DOHH2 (cell line): ENCODE data around the gene EGF.

Source experiments
- H3F3A ChIP-seq: fragments of 200-600 bp; sonication (generic), shearing (Covaris generic); 2 replicates; pipeline ENCODE4 v1.6.0; 2016; ENCODE audit warnings: antibody characterized with exemption, mild to moderate bottlenecking; ENCODE audit not compliant: control insufficient read depth, insufficient read depth
- H3K27ac ChIP-seq: fragments of 200-600 bp; sonication (generic); 2 replicates; pipeline ENCODE4 v1.5.1; 2014; ENCODE audit warnings: low read depth, mild to moderate bottlenecking, low read length, moderate library complexity
- H3K27me3 ChIP-seq: fragments of 200-600 bp; sonication (generic); 2 replicates; pipeline ENCODE4 v1.6.1; 2014; ENCODE audit warnings: mild to moderate bottlenecking, low read length, mixed read lengths; ENCODE audit not compliant: control insufficient read depth
- H3K36me3 ChIP-seq: fragments of 200-600 bp; sonication (generic); 2 replicates; pipeline ENCODE4 v1.6.1; 2014; ENCODE audit warnings: mild to moderate bottlenecking, low read length, moderate library complexity, mixed read lengths; ENCODE audit not compliant: control insufficient read depth
- H3K4me1 ChIP-seq: fragments of 200-600 bp; sonication (generic); 2 replicates; pipeline ENCODE4 v1.6.1; 2014; ENCODE audit warnings: mild to moderate bottlenecking, low read length, mixed read lengths; ENCODE audit not compliant: control insufficient read depth
- H3K4me2 ChIP-seq: fragments of 200-600 bp; sonication (generic); 2 replicates; pipeline ENCODE4 v1.6.0; 2014; ENCODE audit warnings: mild to moderate bottlenecking, low read length, moderate library complexity
- H3K4me3 ChIP-seq: fragments of 200-600 bp; sonication (generic); 2 replicates; pipeline ENCODE4 v1.5.1; 2014; ENCODE audit warnings: mild to moderate bottlenecking, low read length, mixed read lengths
- H3K79me2 ChIP-seq: fragments of 200-600 bp; sonication (generic); 2 replicates; pipeline ENCODE4 v1.6.1; 2014; ENCODE audit warnings: mild to moderate bottlenecking, low read length, mixed read lengths; ENCODE audit not compliant: control insufficient read depth
- H3K9me2 ChIP-seq: fragments of 200-600 bp; sonication (generic); replicated peaks from 2 replicates; pipeline ENCODE4 v1.6.1; 2014; ENCODE audit warnings: mild to moderate bottlenecking, low read length, mixed read lengths; ENCODE audit not compliant: control insufficient read depth
- H3K9me3 ChIP-seq: fragments of 200-600 bp; sonication (generic); 2 replicates; pipeline ENCODE4 v1.6.1; 2014; ENCODE audit warnings: antibody characterized with exemption, low read length, mixed read lengths; ENCODE audit not compliant: control insufficient read depth, insufficient read depth
- H4K20me1 ChIP-seq: fragments of 200-600 bp; sonication (generic); 2 replicates; pipeline ENCODE4 v1.6.0; 2014; ENCODE audit warnings: low read depth, mild to moderate bottlenecking, antibody characterized with exemption, low read length, moderate library complexity; ENCODE audit not compliant: control insufficient read depth, insufficient read depth
- CTCF ChIP-seq: fragments of 200-600 bp; sonication (generic); IDR thresholded peaks from one replicate; pipeline ENCODE4 v1.5.1; 2014; ENCODE audit warnings: antibody characterized with exemption, mild to moderate bottlenecking, low read depth, low read length; ENCODE audit not compliant: poor library complexity, severe bottlenecking
- EZH2phosphoT487 ChIP-seq: fragments of 200-600 bp; sonication (generic); IDR thresholded peaks from 2 replicates; pipeline ENCODE4 v1.6.1; 2017; ENCODE audit warnings: borderline replicate concordance, mild to moderate bottlenecking, antibody characterized with exemption, low read length, moderate library complexity, mixed read lengths

The EGF gene

GRCh38 chr4:109979920-109980717 is 67.4 kb downstream of the EGF start:
- Histone ChIP-seq H3K79me2 (no peaks in the 10 kb centered on the region), H3K9me2 (no peaks in the 10 kb centered on the region), H3K4me3 (no peak overlapping the region), H3K36me3 (no peaks in the 10 kb centered on the region), H3K27me3 (no peaks in the 10 kb centered on the region), H3F3A (no peaks in the 10 kb centered on the region), H3K4me1 (peaks cover 4% of the 10 kb centered on the region; the same call in 1 of the 2 replicates), H4K20me1 (no peaks in the 10 kb centered on the region), H3K9me3 (no peaks in the 10 kb centered on the region), H3K4me2 (no peak overlapping the region), H3K27ac (no peak overlapping the region)
- TF ChIP-seq CTCF (no peak), EZH2phosphoT487 (no peak)

- no peaks in the 10 kb centered on the region for H4K20me1 ChIP-seq
- no peaks in the 10 kb centered on the region for H3K79me2 ChIP-seq
- no peak overlapping the region for H3K4me3 ChIP-seq
- H3K27me3 ChIP-seq = no peaks in the 10 kb centered on the region
- TF ChIP-seq CTCF = no peak
- no peak for TF ChIP-seq EZH2phosphoT487
- no peak overlapping the region for H3K4me2 ChIP-seq
- H3K4me1 ChIP-seq = peaks cover 11% of the 10 kb centered on the region
- no peak overlapping the region for H3K27ac ChIP-seq
- no peaks in the 10 kb centered on the region for H3F3A ChIP-seq
- H3K9me2 ChIP-seq = no peaks in the 10 kb centered on the region
- H3K9me3 ChIP-seq = no peaks in the 10 kb centered on the region
- no peaks in the 10 kb centered on the region for H3K36me3 ChIP-seq
Measured at GRCh38 chr4:109981936-109982335, 69.3 kb downstream of the EGF start.

- Histone ChIP-seq H4K20me1 (no peaks in the 10 kb centered on the region), H3F3A (no peaks in the 10 kb centered on the region), H3K9me2 (no peaks in the 10 kb centered on the region), H3K4me2 (no peak overlapping the region), H3K27ac (no peak overlapping the region), H3K79me2 (no peaks in the 10 kb centered on the region), H3K36me3 (no peaks in the 10 kb centered on the region), H3K9me3 (no peaks in the 10 kb centered on the region), H3K4me1 (peaks cover 11% of the 10 kb centered on the region), H3K27me3 (no peaks in the 10 kb centered on the region), H3K4me3 (no peak overlapping the region)
- no peak for TF ChIP-seq EZH2phosphoT487
- TF ChIP-seq CTCF = no peak
Measured at GRCh38 chr4:109982521-109982920, 69.8 kb downstream of the EGF start.
